Measurements from ENCODE around the gene FBXL13. TPM values are rescaled to one million over a fixed set of nuclear protein-coding genes. Genes with fewer than 3 reads are reported as not detected.

FBXL13 gene
- total and polyA plus RNA-seq, 10 of the 15 experiments (the other 5 are each of a cell fraction or from before 2014, with no cell fraction given): 0.08 to 0.95 (median 0.28) TPM; not detected in 2

DNA sequence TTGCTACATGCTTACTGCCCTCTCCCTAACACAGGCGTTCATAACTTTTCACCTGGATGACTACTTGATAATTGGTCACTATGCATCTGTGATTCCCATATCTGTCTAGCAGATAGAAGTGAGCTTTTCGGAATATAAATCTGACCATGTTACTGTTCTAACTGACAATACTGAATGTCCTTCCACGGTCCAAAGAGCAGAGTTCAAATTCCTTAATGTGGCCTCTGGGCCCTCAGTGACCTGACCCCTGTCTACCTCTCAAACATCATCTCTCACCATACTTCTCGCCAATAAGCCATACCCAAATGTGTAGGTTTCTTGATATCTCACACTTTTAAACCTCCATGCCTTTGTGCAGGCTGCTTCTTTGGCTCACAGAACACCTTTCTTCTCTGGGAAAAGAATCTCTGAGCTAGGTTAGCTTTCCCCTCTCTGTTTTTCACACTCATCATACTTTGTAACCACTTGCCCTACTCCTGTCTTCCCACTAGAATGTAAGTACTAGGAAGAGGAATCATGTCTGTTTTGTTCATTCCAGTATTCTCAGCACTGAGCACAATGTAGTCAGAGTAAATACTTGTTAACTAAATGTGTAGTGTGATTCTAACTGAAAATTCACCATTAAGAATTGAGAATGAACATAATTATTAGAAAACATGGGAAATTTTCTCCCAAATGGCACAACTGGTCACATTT lies 201.0 kb downstream of the FBXL13 start:
- ChIA-PET SMC1A (ENCODE audit: uncharacterized antibody, unreplicated experiment) (interaction anchor here (0.8 to 1.7 kb wide), 3 partner anchors 20 to 45 kb away, joined by 3 to 5 read pairs (median 3); no protein-coding TSS in a partner anchor), CTCF (interaction anchor here (1.2 to 1.6 kb wide), 2 partner anchors 37 to 202 kb away, joined by 3 to 4 read pairs; partner anchors contain the start of gene ARMC10), POLR2A (no interaction called here), RAD21 (ENCODE audit: unreplicated experiment) (no interaction called here)
- BruUV-seq (replicated peaks): no TSS peak
- Histone ChIP-seq H3K27me3 (replicated peaks in 1 of 2; ENCODE audit: control insufficient read depth in 2 of 2, insufficient read depth in 2 of 2, low read length in 1 of 2) (no peaks in the 10 kb centered on the region; a peak in 1 of 4 replicates), H3K79me2 (ENCODE audit: control insufficient read depth, insufficient read depth, low read length) (no peaks in the 10 kb centered on the region), H4K20me1 (ENCODE audit: control insufficient read depth, insufficient read depth) (no peaks in the 10 kb centered on the region), H3K4me1 (ENCODE audit: control insufficient read depth, insufficient read depth, low read length) (no peaks in the 10 kb centered on the region), H3K9me3 (replicated peaks; ENCODE audit: control insufficient read depth, insufficient read depth, low read length) (no peaks in the 10 kb centered on the region), H2AFZ (ENCODE audit: control insufficient read depth, low read depth, low read length) (no peak overlapping the region), H3K9ac (ENCODE audit: control insufficient read depth, insufficient read depth, low read length) (no peak overlapping the region), H3K36me3 (ENCODE audit: control insufficient read depth in 2 of 2, insufficient read depth in 2 of 2, low read length in 1 of 2) (no peaks in the 10 kb centered on the region), H3K4me2 (ENCODE audit: control insufficient read depth, insufficient read depth) (no peak overlapping the region), H3K4me3 (no peak overlapping the region), H3K27ac (ENCODE audit: control insufficient read depth, insufficient read depth) (no peak overlapping the region)
- FAIRE-seq (peak; percentile 54), ATAC-seq (peak; percentile 55), DNase-seq (ENCODE audit: low read depth, low spot score) (no peak)
- in situ Hi-C loops (cut with MboI): no loop called here
- intact Hi-C loops (cut with micrococcal nuclease; ENCODE audit: unreplicated experiment): loop anchor here (2.0 kb wide), 1 partner anchor 49 kb away; no protein-coding TSS in a partner anchor
- WGBS (ENCODE audit: insufficient coverage, insufficient replicate concordance, low lambda C conversion rate, missing lambda C conversion rate): 52% methylated on average over 4 of the region's 4 CpGs
- TF ChIP-seq NR2C1 (IDR thresholded peaks at IDR 0.05) (no peak), MEF2B (IDR thresholded peaks at IDR 0.05; ENCODE audit: partially characterized antibody, poor library complexity, severe bottlenecking) (no peak), SRF (IDR thresholded peaks at IDR 0.05; ENCODE audit: low read depth in 2 of 2, low read length in 2 of 2) (no peak), CHD4 (IDR thresholded peaks at IDR 0.05) (no peak), ETV6 (conservative IDR thresholded peaks at IDR 0.05 in 1 of 2, IDR thresholded peaks at IDR 0.05 in 1 of 2; ENCODE audit: borderline replicate concordance in 1 of 2, low read depth in 1 of 2) (no peak), CHD2 (IDR thresholded peaks at IDR 0.05; ENCODE audit: borderline replicate concordance, low read depth, low read length) (no peak), ESRRA (IDR thresholded peaks at IDR 0.05; ENCODE audit: low read length) (no peak), ATF3 (IDR thresholded peaks at IDR 0.05; ENCODE audit: borderline replicate concordance, extremely low read depth, low read depth, low read length) (no peak), REST (IDR thresholded peaks at IDR 0.05; ENCODE audit: low read depth, low read length) (no peak)
- TF ChIP-seq, protein P1, sequence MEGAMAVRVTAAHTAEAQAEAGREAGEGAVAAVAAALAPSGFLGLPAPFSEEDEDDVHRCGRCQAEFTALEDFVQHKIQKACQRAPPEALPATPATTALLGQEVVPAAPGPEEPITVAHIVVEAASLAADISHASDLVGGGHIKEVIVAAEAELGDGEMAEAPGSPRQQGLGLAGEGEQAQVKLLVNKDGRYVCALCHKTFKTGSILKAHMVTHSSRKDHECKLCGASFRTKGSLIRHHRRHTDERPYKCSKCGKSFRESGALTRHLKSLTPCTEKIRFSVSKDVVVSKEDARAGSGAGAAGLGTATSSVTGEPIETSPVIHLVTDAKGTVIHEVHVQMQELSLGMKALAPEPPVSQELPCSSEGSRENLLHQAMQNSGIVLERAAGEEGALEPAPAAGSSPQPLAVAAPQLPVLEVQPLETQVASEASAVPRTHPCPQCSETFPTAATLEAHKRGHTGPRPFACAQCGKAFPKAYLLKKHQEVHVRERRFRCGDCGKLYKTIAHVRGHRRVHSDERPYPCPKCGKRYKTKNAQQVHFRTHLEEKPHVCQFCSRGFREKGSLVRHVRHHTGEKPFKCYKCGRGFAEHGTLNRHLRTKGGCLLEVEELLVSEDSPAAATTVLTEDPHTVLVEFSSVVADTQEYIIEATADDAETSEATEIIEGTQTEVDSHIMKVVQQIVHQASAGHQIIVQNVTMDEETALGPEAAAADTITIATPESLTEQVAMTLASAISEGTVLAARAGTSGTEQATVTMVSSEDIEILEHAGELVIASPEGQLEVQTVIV (IDR thresholded peaks at IDR 0.05; ENCODE audit: borderline replicate concordance, partially characterized antibody): no peak
- TF ChIP-seq, protein P2, sequence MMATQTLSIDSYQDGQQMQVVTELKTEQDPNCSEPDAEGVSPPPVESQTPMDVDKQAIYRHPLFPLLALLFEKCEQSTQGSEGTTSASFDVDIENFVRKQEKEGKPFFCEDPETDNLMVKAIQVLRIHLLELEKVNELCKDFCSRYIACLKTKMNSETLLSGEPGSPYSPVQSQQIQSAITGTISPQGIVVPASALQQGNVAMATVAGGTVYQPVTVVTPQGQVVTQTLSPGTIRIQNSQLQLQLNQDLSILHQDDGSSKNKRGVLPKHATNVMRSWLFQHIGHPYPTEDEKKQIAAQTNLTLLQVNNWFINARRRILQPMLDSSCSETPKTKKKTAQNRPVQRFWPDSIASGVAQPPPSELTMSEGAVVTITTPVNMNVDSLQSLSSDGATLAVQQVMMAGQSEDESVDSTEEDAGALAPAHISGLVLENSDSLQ (IDR thresholded peaks at IDR 0.05): no peak
- TF ChIP-seq, protein P3, sequence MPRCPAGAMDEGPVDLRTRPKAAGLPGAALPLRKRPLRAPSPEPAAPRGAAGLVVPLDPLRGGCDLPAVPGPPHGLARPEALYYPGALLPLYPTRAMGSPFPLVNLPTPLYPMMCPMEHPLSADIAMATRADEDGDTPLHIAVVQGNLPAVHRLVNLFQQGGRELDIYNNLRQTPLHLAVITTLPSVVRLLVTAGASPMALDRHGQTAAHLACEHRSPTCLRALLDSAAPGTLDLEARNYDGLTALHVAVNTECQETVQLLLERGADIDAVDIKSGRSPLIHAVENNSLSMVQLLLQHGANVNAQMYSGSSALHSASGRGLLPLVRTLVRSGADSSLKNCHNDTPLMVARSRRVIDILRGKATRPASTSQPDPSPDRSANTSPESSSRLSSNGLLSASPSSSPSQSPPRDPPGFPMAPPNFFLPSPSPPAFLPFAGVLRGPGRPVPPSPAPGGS (IDR thresholded peaks at IDR 0.05; ENCODE audit: borderline replicate concordance, insufficient read depth, low read depth, low read length, poor library complexity, severe bottlenecking): no peak

Measured in GM12878 (cell line).